H9 (cell line): ENCODE results near the gene MICAL2. TPM values are rescaled to one million over a fixed set of nuclear protein-coding genes. Genes with fewer than 3 reads are reported as not detected.

Experiments
- DNase-seq: peaks from one replicate; pipeline ENCODE4 v3.0.0-alpha.2; 2017
- H2AFZ ChIP-seq: one replicate; pipeline ENCODE4 v1.6.1; 2013; ENCODE audit warnings: mild to moderate bottlenecking, low read length, control low read depth, moderate library complexity
- H2AK5ac ChIP-seq: 2 replicates; pipeline ENCODE4 v1.6.1; 2013; ENCODE audit warnings: low read length, control low read depth, mixed read lengths; ENCODE audit not compliant: insufficient read length
- H2BK120ac ChIP-seq: one replicate; pipeline ENCODE4 v1.6.1; 2013; ENCODE audit warnings: low read depth, mild to moderate bottlenecking, low read length, control low read depth, inconsistent platforms; ENCODE audit not compliant: poor library complexity, severe bottlenecking
- H2BK12ac ChIP-seq: 2 replicates; pipeline ENCODE4 v1.6.1; 2013; ENCODE audit warnings: low read length, control low read depth, mixed read lengths, low read depth; ENCODE audit not compliant: insufficient read length
- H2BK15ac ChIP-seq: 2 replicates; pipeline ENCODE4 v1.6.1; 2013; ENCODE audit warnings: low read depth, low read length, control low read depth
- H2BK20ac ChIP-seq: one replicate; pipeline ENCODE4 v1.6.1; 2013; ENCODE audit warnings: low read depth, mild to moderate bottlenecking, low read length, control low read depth, inconsistent platforms; ENCODE audit not compliant: poor library complexity, severe bottlenecking
- H2BK5ac ChIP-seq: 2 replicates; pipeline ENCODE4 v1.6.1; 2013; ENCODE audit warnings: low read length, control low read depth, mixed read lengths; ENCODE audit not compliant: insufficient read length
- H3K14ac ChIP-seq: 2 replicates; pipeline ENCODE4 v1.6.1; 2013; ENCODE audit warnings: low read length, control low read depth; ENCODE audit not compliant: insufficient read depth
- H3K18ac ChIP-seq: 2 replicates; pipeline ENCODE4 v1.6.1; 2013; ENCODE audit warnings: low read depth, mild to moderate bottlenecking, mixed read lengths, low read length, control low read depth; ENCODE audit not compliant: insufficient read length
- H3K23ac ChIP-seq: 2 replicates; pipeline ENCODE4 v1.6.1; 2013; ENCODE audit warnings: low read length, control low read depth, mixed read lengths, low read depth; ENCODE audit not compliant: insufficient read length
- H3K23me2 ChIP-seq: 2 replicates; pipeline ENCODE4 v1.6.1; 2013; ENCODE audit warnings: low read depth, mild to moderate bottlenecking, mixed read lengths, low read length, control low read depth; ENCODE audit not compliant: insufficient read length, poor library complexity, severe bottlenecking
- H3K27ac ChIP-seq: 2 replicates; pipeline ENCODE4 v1.5.1; 2013; ENCODE audit warnings: low read length, control low read depth, mixed read lengths, low read depth; ENCODE audit not compliant: insufficient read length
- H3K27me3 ChIP-seq: 2 replicates; pipeline ENCODE4 v1.6.1; 2013; ENCODE audit warnings: low read length, control low read depth, inconsistent platforms; ENCODE audit not compliant: insufficient read depth
- H3K4ac ChIP-seq: 2 replicates; pipeline ENCODE4 v1.6.1; 2013; ENCODE audit warnings: low read depth, mild to moderate bottlenecking, control low read depth, inconsistent platforms, low read length, moderate library complexity
- H3K4me1 ChIP-seq: 2 replicates; pipeline ENCODE4 v1.6.1; 2013; ENCODE audit warnings: low read length, control low read depth, inconsistent platforms; ENCODE audit not compliant: insufficient read depth
- H3K4me2 ChIP-seq: 2 replicates; pipeline ENCODE4 v1.6.1; 2013; ENCODE audit warnings: low read length, control low read depth, mixed read lengths; ENCODE audit not compliant: insufficient read length, insufficient read depth
- H3K56ac ChIP-seq: 2 replicates; pipeline ENCODE4 v1.6.1; 2013; ENCODE audit warnings: low read depth, mild to moderate bottlenecking, mixed read lengths, low read length, control low read depth; ENCODE audit not compliant: insufficient read length
- H3K79me1 ChIP-seq: 2 replicates; pipeline ENCODE4 v1.6.1; 2013; ENCODE audit warnings: low read depth, mild to moderate bottlenecking, moderate library complexity, low read length, control low read depth, inconsistent platforms; ENCODE audit not compliant: insufficient read depth, poor library complexity, severe bottlenecking
- H3K79me2 ChIP-seq: 2 replicates; pipeline ENCODE4 v1.6.1; 2013; ENCODE audit warnings: low read length, control low read depth, inconsistent platforms; ENCODE audit not compliant: insufficient read depth
- H3K9ac ChIP-seq: 2 replicates; pipeline ENCODE4 v1.6.1; 2013; ENCODE audit warnings: low read length, control low read depth, mixed read lengths; ENCODE audit not compliant: insufficient read length; ENCODE audit errors: extremely low read depth
- H3K9me3 ChIP-seq: one replicate; pipeline ENCODE4 v1.6.1; 2013; ENCODE audit warnings: low read depth, low read length, inconsistent platforms; ENCODE audit not compliant: control insufficient read depth
- H3T11ph ChIP-seq: one replicate; pipeline ENCODE4 v1.6.1; 2013; ENCODE audit warnings: mild to moderate bottlenecking, low read length, control low read depth, inconsistent platforms
- H4K20me1 ChIP-seq: one replicate; pipeline ENCODE4 v1.6.1; 2013; ENCODE audit not compliant: control insufficient read depth, insufficient read length, insufficient read depth
- H4K5ac ChIP-seq: 2 replicates; pipeline ENCODE4 v1.6.1; 2013; ENCODE audit warnings: low read depth, mild to moderate bottlenecking, mixed read lengths, low read length, control low read depth; ENCODE audit not compliant: insufficient read length
- H4K8ac ChIP-seq: replicated peaks from 2 replicates; pipeline ENCODE4 v1.6.1; 2013; ENCODE audit warnings: low read length, control low read depth, mixed read lengths, low read depth; ENCODE audit not compliant: insufficient read length
- H4K91ac ChIP-seq: 2 replicates; pipeline ENCODE4 v1.6.1; 2013; ENCODE audit warnings: low read depth, mild to moderate bottlenecking, moderate library complexity, mixed read lengths, low read length, control low read depth; ENCODE audit not compliant: insufficient read length
- H3K27ac Mint-ChIP-seq, 3 experiments: 2 replicates in 2 of 3; 3 replicates in 1 of 3; pipeline ENCODE4 v1.8.0; 2020 to 2021; ENCODE audit warnings: mixed read lengths in 3 of 3, mild to moderate bottlenecking in 1 of 3, moderate library complexity in 1 of 3
- H3K27me3 Mint-ChIP-seq: 2 replicates; pipeline ENCODE4 v1.8.0; 2021; ENCODE audit warnings: low read depth, mild to moderate bottlenecking, moderate library complexity, mixed read lengths
- H3K36me3 Mint-ChIP-seq, 3 experiments: 2 replicates in 2 of 3; 3 replicates in 1 of 3; pipeline ENCODE4 v1.8.0; 2020 to 2021; ENCODE audit warnings: low read depth in 3 of 3, mixed read lengths in 3 of 3; ENCODE audit not compliant: insufficient read depth in 1 of 3
- H3K4me1 Mint-ChIP-seq, 2 experiments: 2 replicates each; pipeline ENCODE4 v1.8.0; 2020; ENCODE audit warnings: mixed read lengths in 2 of 2
- H3K4me3 Mint-ChIP-seq, 2 experiments: 2 replicates in 1 of 2; 3 replicates in 1 of 2; pipeline ENCODE4 v1.8.0; 2020 to 2021; ENCODE audit warnings: mild to moderate bottlenecking in 2 of 2, mixed read lengths in 2 of 2, moderate library complexity in 1 of 2
- H3K9me3 Mint-ChIP-seq, 2 experiments: 2 replicates in 1 of 2; 3 replicates in 1 of 2; pipeline ENCODE4 v1.8.0; 2020; ENCODE audit warnings: mild to moderate bottlenecking in 2 of 2, mixed read lengths in 2 of 2, moderate library complexity in 1 of 2
- CTCF ChIP-seq: fragments of 200-600 bp; sonication (generic); conservative IDR thresholded peaks from 3 replicates; pipeline ENCODE4 v1.8.0; 2021; ENCODE audit warnings: antibody characterized with exemption, mild to moderate bottlenecking
- WGBS: extraction: QIAGEN DNeasy Blood & Tissue Kit; methylation state at CpG from one replicate; pipeline ENCODE4 v1.1.7; 2013; ENCODE audit warnings: missing lambda C conversion rate, low lambda C conversion rate, mixed read lengths; ENCODE audit not compliant: insufficient read length; ENCODE audit errors: extremely low coverage; 5-methylcytosine and 5-hydroxymethylcytosine counted together
- total RNA-seq: library from RNA; stranded (reverse); gene quantifications from 2 replicates; pipeline ENCODE4 v1.2.1, GENCODE V29; 2021

Gene MICAL2
- total RNA-seq, 1 experiment from 2014 or later: 4.7 TPM

GRCh38 chr11:12113294-12113693 is 2.9 kb downstream of the MICAL2 start:
- Mint-ChIP-seq H3K9me3 (no peaks in the 10 kb centered on the region), H3K27me3 (peaks cover 74% of the 10 kb centered on the region), H3K4me1 (peaks cover 8 to 9% of the 10 kb centered on the region in 2 experiments), H3K27ac (no peak overlapping the region), H3K4me3 (no peak overlapping the region), H3K36me3 (no peaks in the 10 kb centered on the region)
- Histone ChIP-seq H3K4ac (no peak overlapping the region), H3K9me3 (no peaks in the 10 kb centered on the region), H2BK15ac (no peak overlapping the region), H4K5ac (no peak overlapping the region), H3T11ph (no peak overlapping the region), H2BK12ac (no peak overlapping the region), H3K4me1 (no peaks in the 10 kb centered on the region), H2BK20ac (no peak overlapping the region), H2AFZ (no peak overlapping the region), H4K20me1 (no peaks in the 10 kb centered on the region), H3K9ac (no peak overlapping the region), H2BK120ac (no peak overlapping the region), H3K27me3 (peaks cover 7% of the 10 kb centered on the region; the same call in 1 of the 2 replicates), H3K56ac (no peak overlapping the region), H3K18ac (no peak overlapping the region), H3K14ac (no peak overlapping the region), H3K79me1 (no peaks in the 10 kb centered on the region), H2BK5ac (no peak overlapping the region), H3K23me2 (peaks cover 12% of the 10 kb centered on the region), H2AK5ac (no peak overlapping the region), H3K79me2 (no peaks in the 10 kb centered on the region), H3K27ac (no peak overlapping the region), H3K4me2 (no peak overlapping the region), H3K23ac (no peak overlapping the region), H4K8ac (no peak overlapping the region), H4K91ac (no peak overlapping the region)
- no peak for DNase-seq
- TF ChIP-seq CTCF: no peak
- WGBS: no CpG with 5 or more reads among the region's 8 CpGs
